Endodermal cell (in vitro differentiated cells): ENCODE measurements around the gene SGPP2. TPM values are rescaled to one million over a fixed set of nuclear protein-coding genes. Genes with fewer than 3 reads are reported as not detected.
A peak's percentile ranks its signal among the peaks of the same experiment; 100 is the strongest.
"Not testable (repeated sequence)": the region's sequence is repeated elsewhere in the genome, so short reads cannot be mapped to it uniquely, and the experiment has no call there.

Experiments used
- DNase-seq: peaks from one replicate; pipeline ENCODE4 v3.0.0-alpha.2; 2017
- H3K27ac ChIP-seq: 2 replicates; pipeline ENCODE4 v1.5.1; 2013; ENCODE audit warnings: mild to moderate bottlenecking, low read depth, low read length, moderate library complexity
- H3K27me3 ChIP-seq: 2 replicates; pipeline ENCODE4 v1.6.1; 2013; ENCODE audit warnings: mild to moderate bottlenecking, low read length, moderate library complexity; ENCODE audit not compliant: insufficient read depth, control insufficient read depth, poor library complexity, severe bottlenecking
- H3K36me3 ChIP-seq: 2 replicates; pipeline ENCODE4 v1.7.0; 2013; ENCODE audit warnings: mild to moderate bottlenecking, low read length, moderate library complexity; ENCODE audit not compliant: control insufficient read depth, insufficient read depth
- H3K4me1 ChIP-seq: one replicate; pipeline ENCODE4 v1.7.0; 2013; ENCODE audit warnings: low read length; ENCODE audit not compliant: control insufficient read depth, insufficient read depth
- H3K4me3 ChIP-seq: 2 replicates; pipeline ENCODE4 v1.5.1; 2013; ENCODE audit warnings: mild to moderate bottlenecking, low read length, moderate library complexity
- H3K9ac ChIP-seq: 2 replicates; pipeline ENCODE4 v1.6.1; 2013; ENCODE audit warnings: mild to moderate bottlenecking, low read length, moderate library complexity; ENCODE audit not compliant: poor library complexity, severe bottlenecking; ENCODE audit errors: extremely low read depth
- H3K9me3 ChIP-seq: 2 replicates; pipeline ENCODE4 v1.6.1; 2013; ENCODE audit warnings: mild to moderate bottlenecking, low read length, moderate library complexity; ENCODE audit not compliant: control insufficient read depth
- H3K27ac Mint-ChIP-seq: 2 replicates; pipeline ENCODE4 v1.8.0; 2020; ENCODE audit warnings: mixed read lengths
- H3K27me3 Mint-ChIP-seq: 2 replicates; pipeline ENCODE4 v1.8.0; 2021; ENCODE audit warnings: mild to moderate bottlenecking, mixed read lengths; ENCODE audit not compliant: insufficient read depth
- H3K36me3 Mint-ChIP-seq: 2 replicates; pipeline ENCODE4 v1.8.0; 2020; ENCODE audit warnings: low read depth, mixed read lengths
- H3K4me1 Mint-ChIP-seq: 2 replicates; pipeline ENCODE4 v1.8.0; 2020; ENCODE audit warnings: mixed read lengths
- H3K4me3 Mint-ChIP-seq: 2 replicates; pipeline ENCODE4 v1.8.0; 2020; ENCODE audit warnings: mild to moderate bottlenecking, moderate library complexity, mixed read lengths
- H3K9me3 Mint-ChIP-seq: 2 replicates; pipeline ENCODE4 v1.8.0; 2020; ENCODE audit warnings: mild to moderate bottlenecking, mixed read lengths
- CTCF ChIP-seq: fragments of 200-600 bp; sonication (generic); conservative IDR thresholded peaks from 2 replicates; pipeline ENCODE4 v1.5.0; 2021; ENCODE audit warnings: antibody characterized with exemption, mild to moderate bottlenecking
- WGBS, 2 experiments: methylation state at CpG; one replicate each; pipeline versions ENCODE4 v1.1.5 to v1.1.7; 2013; ENCODE audit warnings: missing lambda C conversion rate in 2 of 2, mixed read lengths in 1 of 2; ENCODE audit not compliant: insufficient coverage in 1 of 2, insufficient read length in 1 of 2; 5-methylcytosine and 5-hydroxymethylcytosine counted together
- total RNA-seq, 2 donors: library from RNA; stranded (reverse); fragmentation: NEBNext Ultra II Directional in 1 of 2; extraction: Animal tissue kit (Norgen Biotek cat#: 25700) in 1 of 2; gene quantifications; 2 replicates in 1 of 2; 3 replicates in 1 of 2; pipeline ENCODE4 v1.2.1, GENCODE V29; 2021

Gene SGPP2
- total RNA-seq, 2 donors from 2014 or later = not detected

GRCh38 chr2:222582928-222583327 is 158.6 kb downstream of the SGPP2 start:
- peaks cover 10% of the 10 kb centered on the region for H3K9me3 ChIP-seq
- H3K36me3 Mint-ChIP-seq = peaks cover 50% of the 10 kb centered on the region
- H3K27me3 Mint-ChIP-seq = no peaks in the 10 kb centered on the region

GRCh38 chr2:222584589-222584988 is 160.2 kb downstream of the SGPP2 start:
- DNase-seq, H3K27ac ChIP-seq, H3K4me3 ChIP-seq, H3K9me3 ChIP-seq, H3K4me1 ChIP-seq, H3K4me3 Mint-ChIP-seq, H3K27ac Mint-ChIP-seq, H3K27me3 Mint-ChIP-seq, H3K36me3 ChIP-seq, H3K4me1 Mint-ChIP-seq, H3K27me3 ChIP-seq, H3K9ac ChIP-seq: not testable (repeated sequence)
- WGBS, 2 experiments = 90 to 92% methylated on average over 7 to 8 of the region's 8 CpGs
- H3K36me3 Mint-ChIP-seq = peaks cover 56% of the 10 kb centered on the region
- H3K9me3 Mint-ChIP-seq = peaks cover 51% of the 10 kb centered on the region

More at GRCh38 chr2:222582928-222583327, 158.6 kb downstream of the SGPP2 start:
- no peak overlapping the region for H3K27ac ChIP-seq
- no peak overlapping the region for H3K4me3 ChIP-seq
- Mint-ChIP-seq H3K27ac (no peak overlapping the region), H3K9me3 (peaks cover 43% of the 10 kb centered on the region), H3K4me3 (no peak overlapping the region), H3K4me1 (no peaks in the 10 kb centered on the region)
- TF ChIP-seq CTCF = peak; percentile 71
- no peaks in the 10 kb centered on the region for H3K4me1 ChIP-seq
- H3K9ac ChIP-seq = no peak overlapping the region
- no peak for DNase-seq
- H3K27me3 ChIP-seq = no peaks in the 10 kb centered on the region
- H3K36me3 ChIP-seq = no peaks in the 10 kb centered on the region

- H3K4me1 Mint-ChIP-seq = no peaks in the 10 kb centered on the region
- no peaks in the 10 kb centered on the region for H3K9me3 ChIP-seq
- H3K27me3 ChIP-seq = no peaks in the 10 kb centered on the region
- no peak overlapping the region for H3K4me3 ChIP-seq
- H3K4me3 Mint-ChIP-seq = no peak overlapping the region
- no peaks in the 10 kb centered on the region for H3K27me3 Mint-ChIP-seq
- H3K9me3 Mint-ChIP-seq = peaks cover 22% of the 10 kb centered on the region
- no peak overlapping the region for H3K9ac ChIP-seq
- TF ChIP-seq CTCF = no peak
- H3K36me3 ChIP-seq = peaks cover 22% of the 10 kb centered on the region
- no peak for DNase-seq
- WGBS, 2 experiments = 98 to 100% methylated on average over 1 of the region's 1 CpG
- peaks cover 35% of the 10 kb centered on the region for H3K36me3 Mint-ChIP-seq
- H3K4me1 ChIP-seq = no peaks in the 10 kb centered on the region
- H3K27ac ChIP-seq = no peak overlapping the region
- no peak overlapping the region for H3K27ac Mint-ChIP-seq
Observed at GRCh38 chr2:222591661-222592060, 167.3 kb downstream of the SGPP2 start.

GRCh38 chr2:222592176-222592575 is 167.8 kb downstream of the SGPP2 start:
- H3K4me1 Mint-ChIP-seq = no peaks in the 10 kb centered on the region
- no peak overlapping the region for H3K27ac Mint-ChIP-seq
- H3K36me3 ChIP-seq = peaks cover 22% of the 10 kb centered on the region
- 94 to 96% methylated on average over 2 of the region's 2 CpGs for WGBS, 2 experiments
- no peaks in the 10 kb centered on the region for H3K9me3 ChIP-seq
- H3K9ac ChIP-seq = no peak overlapping the region
- H3K36me3 Mint-ChIP-seq = peaks cover 31% of the 10 kb centered on the region
- TF ChIP-seq CTCF = no peak
- no peak overlapping the region for H3K4me3 Mint-ChIP-seq
- DNase-seq = no peak
- no peak overlapping the region for H3K4me3 ChIP-seq
- peaks cover 19% of the 10 kb centered on the region for H3K9me3 Mint-ChIP-seq
- no peak overlapping the region for H3K27ac ChIP-seq
- no peaks in the 10 kb centered on the region for H3K4me1 ChIP-seq
- no peaks in the 10 kb centered on the region for H3K27me3 ChIP-seq
- no peaks in the 10 kb centered on the region for H3K27me3 Mint-ChIP-seq
